Measurements from ENCODE around the gene CNKSR1.

CNKSR1 gene

GRCh38 chr1:26160527-26161414 lies 16.5 kb upstream of the CNKSR1 start:
- no peaks in the 10 kb centered on the region for H3K9me3 ChIP-seq (ENCODE audit: control insufficient read depth in 2 of 2, low read length in 2 of 2)
- H3K9ac ChIP-seq (ENCODE audit: low read depth in 1 of 2, low read length in 2 of 2) = peak overlapping the region in 1 of 2 donors; percentile 51
- H3K4me3 ChIP-seq (ENCODE audit: low read length in 2 of 2) = peak overlapping the region; percentile 38 to 44
- peaks cover 8 to 13% of the 10 kb centered on the region in 2 donors for H3K4me1 ChIP-seq (ENCODE audit: control insufficient read depth in 2 of 2, insufficient read depth in 2 of 2, low read length in 2 of 2)
- no peaks in the 10 kb centered on the region for H3K36me3 ChIP-seq (ENCODE audit: control insufficient read depth in 2 of 2, insufficient read depth in 2 of 2, low read length in 2 of 2)
- no peak overlapping the region for H3K27ac ChIP-seq (ENCODE audit: low read depth in 2 of 2, low read length in 2 of 2)
- H3K27me3 ChIP-seq (ENCODE audit: control insufficient read depth in 2 of 2, insufficient read depth in 2 of 2, low read length in 2 of 2) = peaks cover 21 to 24% of the 10 kb centered on the region in 2 donors

GRCh38 chr1:26161415-26162219 lies 15.7 kb upstream of the CNKSR1 start:
- Histone ChIP-seq H3K4me1 (ENCODE audit: control insufficient read depth in 2 of 2, insufficient read depth in 2 of 2, low read length in 2 of 2) (peaks cover 8 to 13% of the 10 kb centered on the region in 2 donors), H3K9me3 (ENCODE audit: control insufficient read depth in 2 of 2, low read length in 2 of 2) (no peaks in the 10 kb centered on the region), H3K27ac (ENCODE audit: low read depth in 2 of 2, low read length in 2 of 2) (no peak overlapping the region), H3K4me3 (ENCODE audit: low read length in 2 of 2) (peak overlapping the region; percentile 38 to 44), H3K9ac (ENCODE audit: low read depth in 1 of 2, low read length in 2 of 2) (peak overlapping the region in 1 of 2 donors; percentile 51), H3K27me3 (ENCODE audit: control insufficient read depth in 2 of 2, insufficient read depth in 2 of 2, low read length in 2 of 2) (peaks cover 17 to 20% of the 10 kb centered on the region in 2 donors), H3K36me3 (ENCODE audit: control insufficient read depth in 2 of 2, insufficient read depth in 2 of 2, low read length in 2 of 2) (no peaks in the 10 kb centered on the region)

GRCh38 chr1:26162220-26162709 lies 15.0 kb upstream of the CNKSR1 start:
- Histone ChIP-seq H3K9ac (ENCODE audit: low read depth in 1 of 2, low read length in 2 of 2) (no peak overlapping the region), H3K27me3 (ENCODE audit: control insufficient read depth in 2 of 2, insufficient read depth in 2 of 2, low read length in 2 of 2) (peaks cover 15 to 20% of the 10 kb centered on the region in 2 donors), H3K9me3 (ENCODE audit: control insufficient read depth in 2 of 2, low read length in 2 of 2) (no peaks in the 10 kb centered on the region), H3K27ac (ENCODE audit: low read depth in 2 of 2, low read length in 2 of 2) (no peak overlapping the region), H3K4me3 (ENCODE audit: low read length in 2 of 2) (peak overlapping the region; percentile 17 to 38), H3K36me3 (ENCODE audit: control insufficient read depth in 2 of 2, insufficient read depth in 2 of 2, low read length in 2 of 2) (no peaks in the 10 kb centered on the region), H3K4me1 (ENCODE audit: control insufficient read depth in 2 of 2, insufficient read depth in 2 of 2, low read length in 2 of 2) (peaks cover 8 to 13% of the 10 kb centered on the region in 2 donors)

- no peaks in the 10 kb centered on the region for H3K9me3 ChIP-seq (ENCODE audit: control insufficient read depth in 2 of 2, low read length in 2 of 2)
- H3K9ac ChIP-seq (ENCODE audit: low read depth in 1 of 2, low read length in 2 of 2) = peak overlapping the region in 1 of 2 donors; percentile 50
- H3K4me3 ChIP-seq (ENCODE audit: low read length in 2 of 2) = peak overlapping the region; percentile 45 to 52
- H3K4me1 ChIP-seq (ENCODE audit: control insufficient read depth in 2 of 2, insufficient read depth in 2 of 2, low read length in 2 of 2) = peaks cover 8 to 13% of the 10 kb centered on the region in 2 donors
- no peak overlapping the region for H3K27ac ChIP-seq (ENCODE audit: low read depth in 2 of 2, low read length in 2 of 2)
- H3K36me3 ChIP-seq (ENCODE audit: control insufficient read depth in 2 of 2, insufficient read depth in 2 of 2, low read length in 2 of 2) = no peaks in the 10 kb centered on the region
- H3K27me3 ChIP-seq (ENCODE audit: control insufficient read depth in 2 of 2, insufficient read depth in 2 of 2, low read length in 2 of 2) = peaks cover 11 to 18% of the 10 kb centered on the region in 2 donors
These were observed 13.6 kb upstream of the CNKSR1 start for GRCh38 chr1:26163684-26164035.

GRCh38 chr1:26164036-26164860 lies 13.0 kb upstream of the CNKSR1 start:
- peaks cover 11 to 18% of the 10 kb centered on the region in 2 donors for H3K27me3 ChIP-seq (ENCODE audit: control insufficient read depth in 2 of 2, insufficient read depth in 2 of 2, low read length in 2 of 2)
- no peaks in the 10 kb centered on the region for H3K9me3 ChIP-seq (ENCODE audit: control insufficient read depth in 2 of 2, low read length in 2 of 2)
- H3K4me1 ChIP-seq (ENCODE audit: control insufficient read depth in 2 of 2, insufficient read depth in 2 of 2, low read length in 2 of 2) = peaks cover 8 to 13% of the 10 kb centered on the region in 2 donors
- H3K4me3 ChIP-seq (ENCODE audit: low read length in 2 of 2) = peak overlapping the region; percentile 45 to 52
- no peak overlapping the region for H3K27ac ChIP-seq (ENCODE audit: low read depth in 2 of 2, low read length in 2 of 2)
- peak overlapping the region in 1 of 2 donors; percentile 50 for H3K9ac ChIP-seq (ENCODE audit: low read depth in 1 of 2, low read length in 2 of 2)
- no peaks in the 10 kb centered on the region for H3K36me3 ChIP-seq (ENCODE audit: control insufficient read depth in 2 of 2, insufficient read depth in 2 of 2, low read length in 2 of 2)

GRCh38 chr1:26164861-26165842 lies 12.1 kb upstream of the CNKSR1 start:
- H3K36me3 ChIP-seq (ENCODE audit: control insufficient read depth in 2 of 2, insufficient read depth in 2 of 2, low read length in 2 of 2) = no peaks in the 10 kb centered on the region
- H3K9ac ChIP-seq (ENCODE audit: low read depth in 1 of 2, low read length in 2 of 2) = no peak overlapping the region
- peaks cover 11 to 18% of the 10 kb centered on the region in 2 donors for H3K27me3 ChIP-seq (ENCODE audit: control insufficient read depth in 2 of 2, insufficient read depth in 2 of 2, low read length in 2 of 2)
- H3K4me3 ChIP-seq (ENCODE audit: low read length in 2 of 2) = no peak overlapping the region
- H3K9me3 ChIP-seq (ENCODE audit: control insufficient read depth in 2 of 2, low read length in 2 of 2) = no peaks in the 10 kb centered on the region
- H3K27ac ChIP-seq (ENCODE audit: low read depth in 2 of 2, low read length in 2 of 2) = no peak overlapping the region
- H3K4me1 ChIP-seq (ENCODE audit: control insufficient read depth in 2 of 2, insufficient read depth in 2 of 2, low read length in 2 of 2) = peaks cover 12 to 13% of the 10 kb centered on the region in 2 donors

GRCh38 chr1:26166719-26167281 lies 10.5 kb upstream of the CNKSR1 start:
- Histone ChIP-seq H3K4me1 (ENCODE audit: control insufficient read depth in 2 of 2, insufficient read depth in 2 of 2, low read length in 2 of 2) (peaks cover 13 to 17% of the 10 kb centered on the region in 2 donors), H3K4me3 (ENCODE audit: low read length in 2 of 2) (no peak overlapping the region), H3K27me3 (ENCODE audit: control insufficient read depth in 2 of 2, insufficient read depth in 2 of 2, low read length in 2 of 2) (peaks cover 4 to 12% of the 10 kb centered on the region in 2 donors), H3K27ac (ENCODE audit: low read depth in 2 of 2, low read length in 2 of 2) (no peak overlapping the region), H3K9me3 (ENCODE audit: control insufficient read depth in 2 of 2, low read length in 2 of 2) (no peaks in the 10 kb centered on the region), H3K9ac (ENCODE audit: low read depth in 1 of 2, low read length in 2 of 2) (no peak overlapping the region), H3K36me3 (ENCODE audit: control insufficient read depth in 2 of 2, insufficient read depth in 2 of 2, low read length in 2 of 2) (peaks cover 0 to 5% of the 10 kb centered on the region in 2 donors)

- H3K27ac ChIP-seq (ENCODE audit: low read depth in 2 of 2, low read length in 2 of 2) = peak within 1 kb of the TSS; percentile 68 to 71
- H3K9ac ChIP-seq (ENCODE audit: low read depth in 1 of 2, low read length in 2 of 2) = peak within 1 kb of the TSS; percentile 84 to 97
These were observed 8.7 kb upstream of the CNKSR1 start, which contains the start of gene C1orf232 for GRCh38 chr1:26168410-26169197. TSS of gene C1orf232 (minus strand) at chr1:26168963. CDS start at chr1:26168499, 464 bp downstream.

More at GRCh38 chr1:26168410-26169197, 8.7 kb upstream of the CNKSR1 start, which contains the start of gene C1orf232:
- H3K9me3 ChIP-seq (ENCODE audit: control insufficient read depth in 2 of 2, low read length in 2 of 2) = no peaks in the 10 kb centered on the region
- peaks cover 0 to 5% of the 10 kb centered on the region in 2 donors for H3K36me3 ChIP-seq (ENCODE audit: control insufficient read depth in 2 of 2, insufficient read depth in 2 of 2, low read length in 2 of 2)
- peaks cover 13% of the 10 kb centered on the region in 2 donors for H3K4me1 ChIP-seq (ENCODE audit: control insufficient read depth in 2 of 2, insufficient read depth in 2 of 2, low read length in 2 of 2)
- H3K27me3 ChIP-seq (ENCODE audit: control insufficient read depth in 2 of 2, insufficient read depth in 2 of 2, low read length in 2 of 2) = peaks cover 0 to 3% of the 10 kb centered on the region in 2 donors
- H3K4me3 ChIP-seq (ENCODE audit: low read length in 2 of 2) = peak within 1 kb of the TSS; percentile 84 to 94

Measured in mucosa of rectum (tissue), 2 donors.